HG03196 (cell line): ENCODE data around the gene CINP.
"Not testable (repeated sequence)": the region's sequence is repeated elsewhere in the genome, so short reads cannot be mapped to it uniquely, and the experiment has no call there.

ENCODE experiments used
- ATAC-seq: cut with Tn5 transposase; IDR thresholded peaks from one replicate; pipeline ENCODE4 v1.9.1; 2021; ENCODE audit not compliant: unreplicated experiment

The CINP gene

GRCh38 chr14:102356280-102356679, 6.4 kb downstream of the CINP start:
- no peak for ATAC-seq

GRCh38 chr14:102353126-102353619, 9.5 kb downstream of the CINP start:
- ATAC-seq, result no peak

GRCh38 chr14:102352213-102352612, 10.5 kb downstream of the CINP start:
- no peak for ATAC-seq

DNA sequence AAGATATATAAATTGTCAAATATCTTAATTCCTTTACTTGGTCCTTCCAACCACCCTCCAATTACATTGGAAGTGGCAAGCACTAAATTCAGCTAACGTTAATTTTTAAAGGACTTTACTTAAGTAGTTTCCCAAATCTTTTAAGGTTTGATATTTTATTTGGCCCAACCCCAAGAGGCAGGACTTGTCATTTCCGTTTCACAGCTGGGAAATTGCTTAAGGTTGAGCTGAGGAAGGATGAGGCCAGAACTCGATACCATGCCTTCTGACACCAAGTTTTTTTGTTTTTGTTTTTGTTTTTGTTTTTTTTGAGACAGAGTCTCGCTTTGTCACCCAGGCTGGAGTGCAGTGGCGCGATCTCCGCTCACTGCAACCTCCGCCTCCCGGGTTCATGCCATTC, 11.1 kb downstream of the CINP start:
- not testable (repeated sequence) for ATAC-seq

DNA sequence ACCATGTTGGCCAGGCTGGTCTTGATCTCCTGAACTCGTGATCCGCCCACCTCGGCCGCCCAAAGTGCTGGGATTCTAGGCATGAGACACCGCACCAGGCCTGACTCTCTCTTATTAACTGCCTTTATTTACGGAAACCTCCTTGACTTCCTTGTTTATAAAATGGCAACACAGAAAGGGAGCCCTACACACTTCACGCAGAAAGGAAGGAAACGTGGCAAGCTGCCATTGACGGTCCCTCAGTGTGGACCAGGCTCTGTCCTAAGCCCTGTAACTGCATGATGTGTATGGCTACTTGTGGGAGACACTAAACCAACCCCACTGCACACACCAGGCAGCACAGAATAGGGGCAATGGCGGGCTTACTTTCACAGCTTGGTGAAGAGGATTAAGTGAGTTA, 11.7 kb downstream of the CINP start:
- ATAC-seq, result no peak

GRCh38 chr14:102348376-102348775, 14.3 kb downstream of the CINP start:
- ATAC-seq, result no peak

DNA sequence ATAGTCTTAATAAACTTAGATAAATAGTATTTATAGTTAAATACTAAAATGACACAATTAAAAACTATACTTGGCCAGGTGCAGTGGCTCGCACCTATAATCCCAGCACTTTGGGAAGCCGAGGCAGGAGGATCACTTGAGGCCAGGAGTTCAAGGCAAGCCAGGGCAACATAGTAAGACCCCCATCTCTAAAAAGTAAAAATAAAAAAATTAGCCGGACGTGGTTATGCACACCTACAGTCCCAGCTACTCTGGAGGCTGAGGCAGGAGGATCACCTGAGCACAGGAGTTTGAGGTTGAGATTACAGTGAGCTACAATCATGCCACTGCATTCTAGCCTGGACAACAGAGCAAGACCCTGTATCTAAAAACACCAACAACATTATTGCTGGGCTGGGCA, 16.0 kb downstream of the CINP start:
- ATAC-seq, result no peak

DNA sequence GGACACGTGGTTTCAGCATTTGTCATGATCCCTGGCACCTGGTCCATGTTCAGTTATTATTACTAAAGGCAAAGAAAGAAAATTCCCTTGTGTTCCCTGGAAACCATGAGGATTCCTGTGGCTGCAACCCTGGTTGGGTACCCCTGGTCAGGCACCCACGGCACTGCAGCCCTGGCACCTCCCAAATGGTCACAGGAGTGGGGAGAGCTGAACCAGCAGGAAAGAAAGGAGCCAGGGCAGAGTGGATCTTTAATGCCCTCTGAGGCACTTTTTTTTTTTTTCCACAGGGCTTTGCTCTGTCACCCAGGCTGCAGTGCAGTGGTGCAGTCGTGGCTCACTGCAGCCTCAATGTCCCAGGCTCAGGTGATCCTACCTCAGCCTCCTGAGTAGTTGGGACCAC, 17.5 kb downstream of the CINP start:
- no peak for ATAC-seq

DNA sequence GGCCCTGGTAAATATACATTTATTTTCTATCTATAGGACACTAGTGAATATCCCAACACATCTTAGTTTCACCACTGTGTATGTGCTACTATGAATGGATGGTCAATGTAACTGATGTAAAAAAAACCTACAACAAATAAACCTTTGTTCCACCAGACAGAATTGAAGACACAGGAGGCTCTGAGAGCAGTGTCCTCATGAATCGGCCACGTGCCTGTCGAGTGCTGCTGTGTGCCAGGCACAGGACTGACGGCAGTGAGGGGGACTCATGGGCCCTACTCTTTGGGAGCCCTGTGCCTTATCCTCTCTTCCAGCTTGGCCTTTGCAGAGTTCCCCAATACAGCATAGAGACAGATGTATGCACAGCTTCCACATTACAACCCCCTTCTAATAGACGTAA, 18.2 kb downstream of the CINP start:
- ATAC-seq, result no peak

- ATAC-seq, result no peak
Measured at GRCh38 chr14:102344084-102344483, 18.6 kb downstream of the CINP start.

- ATAC-seq, result no peak
Measured at GRCh38 chr14:102342238-102342637, 20.5 kb downstream of the CINP start.

- no peak for ATAC-seq
Measured at GRCh38 chr14:102341566-102341965, 21.1 kb downstream of the CINP start.

DNA sequence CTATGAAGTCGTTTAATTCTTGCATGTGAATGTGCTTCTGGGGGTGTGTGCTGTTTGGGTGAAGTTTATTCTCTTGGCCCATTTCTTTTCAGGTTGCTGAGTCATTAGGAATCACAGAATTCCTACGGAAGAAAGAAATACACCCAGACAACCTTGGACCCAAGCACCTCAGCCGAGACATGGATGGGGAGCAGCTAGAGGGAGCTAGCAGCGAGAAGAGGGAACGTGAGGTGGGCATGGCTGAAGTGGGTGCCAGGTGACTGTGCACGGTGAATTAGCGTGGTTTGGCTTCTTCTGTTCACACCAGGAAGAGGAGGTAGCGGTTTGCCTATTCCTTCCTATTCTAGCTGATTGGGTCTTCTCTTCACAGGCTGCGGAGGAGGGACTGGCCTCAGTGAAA, 24.0 kb downstream of the CINP start:
- no peak for ATAC-seq

DNA sequence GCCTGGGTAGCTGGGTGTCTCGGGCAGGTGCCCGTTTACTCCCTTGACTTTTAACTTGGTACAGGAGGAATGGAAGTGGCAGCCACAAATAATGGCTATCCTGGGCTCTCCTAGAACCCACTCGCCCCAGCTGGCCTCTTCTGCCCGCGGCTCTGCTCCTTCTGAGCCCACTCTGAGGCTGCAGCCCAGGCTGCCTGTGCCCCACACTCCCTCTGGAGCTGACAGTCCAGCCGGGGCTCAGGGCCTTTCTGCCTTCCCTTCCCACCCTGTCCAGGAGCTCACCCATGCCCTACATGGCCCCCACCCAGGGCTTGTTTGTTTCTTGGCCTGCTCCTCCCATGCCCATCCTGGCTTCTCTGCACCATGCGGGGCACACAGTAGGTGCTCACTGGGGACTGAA, 27.5 kb downstream of the CINP start:
- no peak for ATAC-seq

GRCh38 chr14:102333795-102334705, 28.6 kb downstream of the CINP start:
- no peak for ATAC-seq

GRCh38 chr14:102333390-102333789, 29.3 kb downstream of the CINP start:
- no peak for ATAC-seq

DNA sequence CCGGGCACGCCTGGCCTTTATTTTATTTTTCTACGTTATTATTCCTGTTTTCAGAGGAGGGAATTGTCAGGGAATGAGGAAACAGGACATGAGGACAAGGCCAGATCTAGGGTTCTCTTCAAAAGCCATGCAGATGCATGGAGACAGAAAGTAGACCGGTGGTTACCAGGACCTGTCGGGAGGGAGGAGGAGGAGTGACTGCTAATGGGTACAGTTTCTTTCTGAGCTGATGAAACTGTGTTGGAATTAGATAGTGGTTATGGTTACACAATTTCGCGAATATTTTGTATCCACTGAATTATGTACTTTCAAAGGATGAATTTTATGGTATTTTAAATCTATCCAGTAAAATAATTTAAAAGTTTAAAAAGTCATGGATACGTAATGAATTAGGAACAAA, 31.9 kb downstream of the CINP start:
- no peak for ATAC-seq

DNA sequence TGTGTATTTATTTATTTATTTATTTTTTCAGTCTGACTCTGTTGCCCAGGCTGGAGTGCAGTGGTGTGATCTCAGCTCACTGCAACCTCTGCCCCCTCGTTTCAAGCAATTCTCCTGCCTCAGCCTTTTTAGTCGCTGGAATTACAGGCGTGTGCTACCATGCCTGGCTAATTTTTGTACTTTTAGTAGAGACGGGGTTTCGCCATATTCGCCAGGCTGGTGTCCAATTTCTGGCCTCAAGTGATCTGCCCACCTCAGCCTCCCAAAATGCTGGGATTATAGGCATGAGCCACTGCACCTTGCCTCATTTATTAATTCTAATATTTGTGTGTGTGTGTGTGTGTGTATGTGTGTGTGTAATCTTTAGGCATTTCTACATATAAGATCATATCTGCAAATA, 33.3 kb downstream of the CINP start:
- ATAC-seq, result not testable (repeated sequence)

DNA sequence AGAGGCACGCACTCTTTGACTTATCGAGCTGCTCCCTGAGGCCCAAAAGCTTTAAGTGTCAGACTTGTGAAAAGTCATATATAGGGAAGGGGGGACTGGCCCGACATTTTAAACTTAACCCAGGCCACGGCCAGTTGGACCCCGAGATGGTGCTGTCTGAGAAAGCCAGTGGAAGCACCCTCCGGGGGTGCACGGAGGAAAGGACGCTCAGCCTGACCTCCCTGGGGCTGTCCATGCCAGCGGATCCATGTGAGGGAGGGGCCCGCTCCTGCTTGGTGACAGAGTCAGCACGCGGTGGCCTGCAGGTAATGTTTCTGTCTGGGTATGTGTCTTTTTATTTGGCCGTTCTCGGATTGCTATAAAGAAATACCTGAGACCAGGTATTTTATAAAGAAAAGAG, 36.1 kb downstream of the CINP start:
- ATAC-seq, result no peak

DNA sequence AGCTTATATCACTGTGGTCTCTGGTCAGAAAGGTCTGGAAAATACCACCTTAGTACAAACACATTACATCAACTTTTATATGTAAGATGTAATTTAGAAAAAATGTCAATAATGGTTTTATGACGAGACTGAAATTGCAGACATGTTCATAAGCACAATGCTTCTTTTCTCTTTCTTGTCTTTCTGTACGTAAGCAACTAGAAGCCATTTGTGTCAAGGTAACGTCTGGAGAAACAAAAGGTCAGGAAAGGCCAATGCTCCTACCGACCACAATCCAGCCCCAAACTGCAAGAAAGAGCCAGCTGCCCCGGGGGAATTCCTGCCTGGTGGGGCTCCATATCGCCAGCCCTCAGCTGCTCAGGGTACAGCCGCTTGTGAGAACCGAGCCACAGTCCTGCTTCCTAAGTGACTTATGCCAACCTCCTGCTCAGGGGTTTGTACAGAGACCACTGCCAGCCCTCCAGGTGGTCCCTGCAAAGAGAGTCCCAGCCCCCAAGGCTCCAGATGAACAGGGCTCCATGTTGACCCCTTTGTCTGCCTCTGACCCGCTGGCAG, 36.8 kb downstream of the CINP start:
- no peak for ATAC-seq

DNA sequence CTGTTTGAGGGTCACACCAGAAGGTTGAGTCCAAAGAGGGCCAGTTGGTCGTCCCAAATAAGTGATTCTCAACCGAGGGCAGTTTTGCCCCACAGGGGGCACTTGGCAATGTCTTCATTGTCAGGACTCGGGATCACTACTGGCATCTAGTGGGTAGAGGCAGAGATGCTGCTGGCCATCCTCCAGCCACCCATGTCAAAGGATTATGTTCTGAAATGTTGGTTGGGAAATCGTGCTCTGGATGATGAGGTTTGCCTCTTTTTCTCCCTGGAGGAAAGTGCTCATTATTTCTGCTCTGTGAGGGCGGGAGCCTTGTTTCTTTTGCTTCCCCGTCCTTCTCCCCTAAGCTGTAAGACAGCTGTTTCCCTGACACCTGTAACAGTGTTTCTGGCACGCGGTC, 39.6 kb downstream of the CINP start:
- ATAC-seq, result no peak
